Nephron progenitor cell (in vitro differentiated cells): ENCODE results near the gene DGKI.

Source experiments
- DNase-seq: peaks from one replicate; pipeline ENCODE4 v3.0.0; 2021
- H3K27ac Mint-ChIP-seq: 2 replicates; pipeline ENCODE4 v1.8.0; 2021; ENCODE audit warnings: mild to moderate bottlenecking, moderate library complexity, mixed read lengths
- H3K27me3 Mint-ChIP-seq: 2 replicates; pipeline ENCODE4 v1.8.0; 2021; ENCODE audit warnings: mild to moderate bottlenecking, low read depth, mixed read lengths; ENCODE audit not compliant: poor library complexity
- H3K36me3 Mint-ChIP-seq: 2 replicates; pipeline ENCODE4 v1.8.0; 2021; ENCODE audit warnings: low read depth, mixed read lengths
- H3K4me1 Mint-ChIP-seq: 2 replicates; pipeline ENCODE4 v1.8.0; 2021; ENCODE audit warnings: mixed read lengths
- H3K4me3 Mint-ChIP-seq: 2 replicates; pipeline ENCODE4 v1.8.0; 2021; ENCODE audit warnings: mild to moderate bottlenecking, moderate library complexity, mixed read lengths
- H3K9me3 Mint-ChIP-seq: 2 replicates; pipeline ENCODE4 v1.8.0; 2021; ENCODE audit warnings: mild to moderate bottlenecking, moderate library complexity, mixed read lengths
- TF ChIP-seq, protein P1 (sequence below): fragments of 200-600 bp; sonication (generic); IDR thresholded peaks from 2 replicates; pipeline ENCODE4 v1.5.0; 2021; ENCODE audit warnings: antibody characterized with exemption

Gene DGKI

DNA sequence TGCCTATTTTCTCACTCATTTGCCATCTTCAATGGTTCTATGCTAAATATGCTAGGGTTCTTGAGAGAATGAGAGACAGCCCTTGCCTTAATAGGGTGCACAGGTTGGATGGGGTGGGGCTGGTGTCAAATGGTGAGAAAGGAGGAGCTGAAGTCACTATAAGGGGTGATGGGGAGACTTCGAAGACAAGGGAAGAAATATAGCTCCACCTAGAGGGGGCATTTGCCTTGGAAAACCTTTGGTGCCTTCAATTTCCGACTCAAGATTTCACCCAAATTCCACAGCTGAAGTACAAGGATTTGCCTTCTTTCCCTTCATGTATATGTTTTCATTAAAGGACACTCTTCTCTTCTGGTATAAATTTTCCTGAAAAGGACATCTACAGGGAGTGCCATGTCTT lies 508.9 kb downstream of the DGKI start:
- H3K4me1 Mint-ChIP-seq: peaks cover 17% of the 10 kb centered on the region
- H3K4me3 Mint-ChIP-seq: no peak overlapping the region
- TF ChIP-seq, protein P1, sequence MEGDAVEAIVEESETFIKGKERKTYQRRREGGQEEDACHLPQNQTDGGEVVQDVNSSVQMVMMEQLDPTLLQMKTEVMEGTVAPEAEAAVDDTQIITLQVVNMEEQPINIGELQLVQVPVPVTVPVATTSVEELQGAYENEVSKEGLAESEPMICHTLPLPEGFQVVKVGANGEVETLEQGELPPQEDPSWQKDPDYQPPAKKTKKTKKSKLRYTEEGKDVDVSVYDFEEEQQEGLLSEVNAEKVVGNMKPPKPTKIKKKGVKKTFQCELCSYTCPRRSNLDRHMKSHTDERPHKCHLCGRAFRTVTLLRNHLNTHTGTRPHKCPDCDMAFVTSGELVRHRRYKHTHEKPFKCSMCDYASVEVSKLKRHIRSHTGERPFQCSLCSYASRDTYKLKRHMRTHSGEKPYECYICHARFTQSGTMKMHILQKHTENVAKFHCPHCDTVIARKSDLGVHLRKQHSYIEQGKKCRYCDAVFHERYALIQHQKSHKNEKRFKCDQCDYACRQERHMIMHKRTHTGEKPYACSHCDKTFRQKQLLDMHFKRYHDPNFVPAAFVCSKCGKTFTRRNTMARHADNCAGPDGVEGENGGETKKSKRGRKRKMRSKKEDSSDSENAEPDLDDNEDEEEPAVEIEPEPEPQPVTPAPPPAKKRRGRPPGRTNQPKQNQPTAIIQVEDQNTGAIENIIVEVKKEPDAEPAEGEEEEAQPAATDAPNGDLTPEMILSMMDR: no peak
- H3K27ac Mint-ChIP-seq: no peak overlapping the region
- H3K9me3 Mint-ChIP-seq: peaks cover 25% of the 10 kb centered on the region
- peaks cover 4% of the 10 kb centered on the region for H3K27me3 Mint-ChIP-seq
- DNase-seq: no peak
- peaks cover 32% of the 10 kb centered on the region for H3K36me3 Mint-ChIP-seq

DNA sequence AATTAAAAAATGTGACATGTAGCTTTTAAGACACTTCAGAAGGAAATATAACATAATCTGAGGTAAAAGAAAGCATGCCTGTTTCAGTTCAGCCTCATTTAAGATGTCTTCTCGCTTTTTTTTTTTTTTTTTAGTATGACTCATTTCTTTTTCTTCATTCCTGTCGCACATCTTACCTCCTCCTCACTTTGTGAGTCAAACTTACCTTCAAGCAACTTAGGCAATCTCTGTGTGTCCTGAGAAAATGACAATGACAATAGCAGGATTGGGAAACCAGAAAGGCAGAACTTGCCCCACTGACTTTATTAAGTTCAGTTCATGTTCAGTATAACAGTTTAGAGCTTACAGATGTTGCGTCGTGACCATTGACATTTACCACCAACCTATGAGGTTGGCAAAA lies 511.0 kb downstream of the DGKI start:
- H3K4me3 Mint-ChIP-seq: no peak overlapping the region
- no peak overlapping the region for H3K27ac Mint-ChIP-seq
- peaks cover 32% of the 10 kb centered on the region for H3K36me3 Mint-ChIP-seq
- DNase-seq: no peak
- TF ChIP-seq, protein P1: no peak
- H3K27me3 Mint-ChIP-seq: peaks cover 4% of the 10 kb centered on the region
- peaks cover 25% of the 10 kb centered on the region for H3K9me3 Mint-ChIP-seq
- peaks cover 13% of the 10 kb centered on the region for H3K4me1 Mint-ChIP-seq

DNA sequence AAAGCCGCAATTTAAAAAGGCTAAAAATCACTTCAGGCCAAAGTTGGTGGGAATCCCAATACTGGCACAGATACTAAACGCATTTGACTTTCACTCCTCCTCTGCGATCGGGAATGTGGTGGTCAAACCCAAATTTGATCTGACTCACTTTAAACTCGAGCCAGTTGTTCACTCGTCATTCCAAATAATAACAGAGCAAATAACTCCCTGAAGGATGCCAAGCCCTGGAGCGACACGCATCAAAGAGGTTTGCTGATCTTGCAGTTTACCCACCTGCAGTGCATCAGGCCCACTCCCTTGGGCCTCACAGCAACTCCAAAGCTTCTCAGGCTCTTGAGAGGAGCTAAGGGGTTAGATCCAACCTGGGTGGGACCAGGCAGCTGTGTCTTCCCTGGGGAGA lies 515.4 kb downstream of the DGKI start:
- H3K27me3 Mint-ChIP-seq: peaks cover 4% of the 10 kb centered on the region
- no peak overlapping the region for H3K27ac Mint-ChIP-seq
- TF ChIP-seq, protein P1: no peak
- H3K4me3 Mint-ChIP-seq: no peak overlapping the region
- H3K4me1 Mint-ChIP-seq: peaks cover 24% of the 10 kb centered on the region
- no peak for DNase-seq
- peaks cover 12% of the 10 kb centered on the region for H3K36me3 Mint-ChIP-seq
- peaks cover 15% of the 10 kb centered on the region for H3K9me3 Mint-ChIP-seq
